ENCODE results near the gene KHK. TPM values are rescaled to one million over a fixed set of nuclear protein-coding genes. Genes with fewer than 3 reads are reported as not detected.
A peak's percentile ranks its signal among the peaks of the same experiment; 100 is the strongest.

KHK gene
- total and polyA plus RNA-seq, 9 of the 15 experiments (the other 6 are each of a cell fraction or from before 2014, with no cell fraction given), result 1.5 to 10.7 (median 5.2) TPM

- peak; percentile 54 to 81 (median 75) for TF ChIP-seq YY1 (IDR thresholded peaks at IDR 0.05; ENCODE audit: borderline replicate concordance in 1 of 3, control insufficient read depth in 1 of 3, extremely low read depth in 1 of 3, insufficient read depth in 3 of 3, insufficient read length in 1 of 3, insufficient replicate concordance in 2 of 3, low read depth in 1 of 3, low read length in 2 of 3)
- peak; percentile 84 for TF ChIP-seq GABPB1 (CRISPR knock-in tag; IDR thresholded peaks at IDR 0.05)
- TF ChIP-seq ZBED1 (IDR thresholded peaks at IDR 0.05), result peak; percentile 30; the same call in 1 of the 2 replicates
- peak; percentile 81 for TF ChIP-seq E2F8 (IDR thresholded peaks at IDR 0.05; ENCODE audit: low read depth, partially characterized antibody)
- TF ChIP-seq SIN3B (IDR thresholded peaks at IDR 0.05; ENCODE audit: low read depth), result peak; percentile 33; the same call in 1 of the 2 replicates
- no peak for TF ChIP-seq ZNF707 (CRISPR knock-in tag; conservative IDR thresholded peaks at IDR 0.05)
- peak; percentile 96 for TF ChIP-seq RREB1 (CRISPR knock-in tag; IDR thresholded peaks at IDR 0.05)
- TF ChIP-seq ZNF12 (CRISPR knock-in tag; IDR thresholded peaks at IDR 0.05), result no peak
- peak; percentile 2; the same call in 1 of the 2 replicates for TF ChIP-seq NFE2 (IDR thresholded peaks at IDR 0.05; ENCODE audit: low read depth)
Observed at GRCh38 chr2:27050996-27051901, 35.3 kb upstream of the KHK start, which contains the start of gene AGBL5 (continued).
